ENCODE results near the gene DDX20.

Gene DDX20

DNA sequence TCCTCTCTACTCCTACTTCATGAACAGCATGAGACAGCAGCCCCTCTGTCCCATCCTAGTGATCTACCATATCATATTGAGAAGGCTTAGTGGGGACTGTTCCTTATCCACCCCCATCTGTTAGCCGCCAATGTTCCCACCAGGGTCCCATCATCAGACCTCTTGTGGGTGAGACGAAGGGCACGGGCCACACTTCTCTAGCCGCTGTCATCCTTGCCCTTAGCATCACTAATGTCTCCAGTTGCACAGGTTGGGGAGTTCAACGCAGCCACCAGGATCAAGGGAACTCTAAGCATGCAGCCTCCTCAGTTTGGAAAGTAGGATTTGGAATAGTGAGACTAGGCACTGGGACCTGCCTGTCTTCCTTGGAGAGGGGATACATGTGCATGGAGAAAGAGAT, 36.6 kb upstream of the DDX20 start:
- no peak overlapping the region for H3K4me3 ChIP-seq (ENCODE audit: low read depth, low read length, poor library complexity, severe bottlenecking)
- no peaks in the 10 kb centered on the region for H3F3A ChIP-seq (ENCODE audit: insufficient read depth, low read length)
- no peaks in the 10 kb centered on the region for H3K9me2 ChIP-seq (ENCODE audit: low read depth, low read length)
- H2AFZ ChIP-seq (ENCODE audit: low read length): no peak overlapping the region
- no peaks in the 10 kb centered on the region for H3K9me3 ChIP-seq (ENCODE audit: low read length)
- H3K79me2 ChIP-seq (ENCODE audit: insufficient read depth, low read length): no peaks in the 10 kb centered on the region
- H3K4me1 ChIP-seq (ENCODE audit: insufficient read depth, low read length, severe bottlenecking): no peaks in the 10 kb centered on the region
- no peaks in the 10 kb centered on the region; the same call in 1 of the 2 replicates for H3K27me3 ChIP-seq (ENCODE audit: insufficient read depth, low read length)
- no peak overlapping the region for H3K4me2 ChIP-seq (ENCODE audit: low read length)
- no peaks in the 10 kb centered on the region for H4K20me1 ChIP-seq (ENCODE audit: insufficient read depth, low read length)
- peaks cover 12% of the 10 kb centered on the region for H3K36me3 ChIP-seq (ENCODE audit: insufficient read depth, low read length)
- no peak overlapping the region for H3K9ac ChIP-seq (ENCODE audit: low read length)
- no peak for TF ChIP-seq EZH2 (IDR thresholded peaks at IDR 0.05; ENCODE audit: borderline replicate concordance, low read length)
- TF ChIP-seq, protein P1, sequence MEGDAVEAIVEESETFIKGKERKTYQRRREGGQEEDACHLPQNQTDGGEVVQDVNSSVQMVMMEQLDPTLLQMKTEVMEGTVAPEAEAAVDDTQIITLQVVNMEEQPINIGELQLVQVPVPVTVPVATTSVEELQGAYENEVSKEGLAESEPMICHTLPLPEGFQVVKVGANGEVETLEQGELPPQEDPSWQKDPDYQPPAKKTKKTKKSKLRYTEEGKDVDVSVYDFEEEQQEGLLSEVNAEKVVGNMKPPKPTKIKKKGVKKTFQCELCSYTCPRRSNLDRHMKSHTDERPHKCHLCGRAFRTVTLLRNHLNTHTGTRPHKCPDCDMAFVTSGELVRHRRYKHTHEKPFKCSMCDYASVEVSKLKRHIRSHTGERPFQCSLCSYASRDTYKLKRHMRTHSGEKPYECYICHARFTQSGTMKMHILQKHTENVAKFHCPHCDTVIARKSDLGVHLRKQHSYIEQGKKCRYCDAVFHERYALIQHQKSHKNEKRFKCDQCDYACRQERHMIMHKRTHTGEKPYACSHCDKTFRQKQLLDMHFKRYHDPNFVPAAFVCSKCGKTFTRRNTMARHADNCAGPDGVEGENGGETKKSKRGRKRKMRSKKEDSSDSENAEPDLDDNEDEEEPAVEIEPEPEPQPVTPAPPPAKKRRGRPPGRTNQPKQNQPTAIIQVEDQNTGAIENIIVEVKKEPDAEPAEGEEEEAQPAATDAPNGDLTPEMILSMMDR (IDR thresholded peaks at IDR 0.05; ENCODE audit: low read length): no peak
- no peak overlapping the region for H3K27ac ChIP-seq (ENCODE audit: low read depth, low read length, poor library complexity, severe bottlenecking)

DNA sequence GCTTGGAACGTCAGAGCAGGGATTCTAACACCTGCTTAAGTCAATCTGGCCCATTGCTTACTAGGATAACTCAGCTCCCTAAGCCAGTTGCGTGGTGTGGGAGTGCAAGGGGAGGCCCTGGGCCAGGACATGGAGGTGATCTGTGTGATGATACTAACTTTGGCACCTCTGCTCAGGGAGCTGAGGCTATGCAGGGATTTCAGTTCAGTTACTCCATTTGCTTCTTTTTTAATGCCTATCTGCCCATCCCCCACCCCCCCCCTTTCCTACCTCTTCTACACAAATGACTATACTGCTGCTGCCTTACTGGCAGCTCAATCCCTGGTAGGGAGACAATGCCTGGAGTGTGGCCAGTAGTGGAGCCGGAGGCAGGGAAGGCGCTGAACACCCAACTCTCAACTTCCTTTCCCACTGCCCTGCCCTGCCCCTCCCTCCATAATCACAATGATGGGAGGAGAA, 36.0 kb upstream of the DDX20 start:
- H3K27me3 ChIP-seq (ENCODE audit: insufficient read depth, low read length): no peaks in the 10 kb centered on the region; the same call in 1 of the 2 replicates
- H3K9me3 ChIP-seq (ENCODE audit: low read length): no peaks in the 10 kb centered on the region
- H3K36me3 ChIP-seq (ENCODE audit: insufficient read depth, low read length): peaks cover 12% of the 10 kb centered on the region
- H2AFZ ChIP-seq (ENCODE audit: low read length): no peak overlapping the region
- TF ChIP-seq, protein P1 (IDR thresholded peaks at IDR 0.05; ENCODE audit: low read length): no peak
- TF ChIP-seq EZH2 (IDR thresholded peaks at IDR 0.05; ENCODE audit: borderline replicate concordance, low read length): no peak
- no peak overlapping the region for H3K4me3 ChIP-seq (ENCODE audit: low read depth, low read length, poor library complexity, severe bottlenecking)
- no peak overlapping the region for H3K27ac ChIP-seq (ENCODE audit: low read depth, low read length, poor library complexity, severe bottlenecking)
- no peaks in the 10 kb centered on the region for H4K20me1 ChIP-seq (ENCODE audit: insufficient read depth, low read length)
- H3F3A ChIP-seq (ENCODE audit: insufficient read depth, low read length): no peaks in the 10 kb centered on the region
- H3K9me2 ChIP-seq (ENCODE audit: low read depth, low read length): no peaks in the 10 kb centered on the region
- H3K4me2 ChIP-seq (ENCODE audit: low read length): no peak overlapping the region
- no peak overlapping the region for H3K9ac ChIP-seq (ENCODE audit: low read length)
- no peaks in the 10 kb centered on the region for H3K79me2 ChIP-seq (ENCODE audit: insufficient read depth, low read length)
- no peaks in the 10 kb centered on the region for H3K4me1 ChIP-seq (ENCODE audit: insufficient read depth, low read length, severe bottlenecking)

DNA sequence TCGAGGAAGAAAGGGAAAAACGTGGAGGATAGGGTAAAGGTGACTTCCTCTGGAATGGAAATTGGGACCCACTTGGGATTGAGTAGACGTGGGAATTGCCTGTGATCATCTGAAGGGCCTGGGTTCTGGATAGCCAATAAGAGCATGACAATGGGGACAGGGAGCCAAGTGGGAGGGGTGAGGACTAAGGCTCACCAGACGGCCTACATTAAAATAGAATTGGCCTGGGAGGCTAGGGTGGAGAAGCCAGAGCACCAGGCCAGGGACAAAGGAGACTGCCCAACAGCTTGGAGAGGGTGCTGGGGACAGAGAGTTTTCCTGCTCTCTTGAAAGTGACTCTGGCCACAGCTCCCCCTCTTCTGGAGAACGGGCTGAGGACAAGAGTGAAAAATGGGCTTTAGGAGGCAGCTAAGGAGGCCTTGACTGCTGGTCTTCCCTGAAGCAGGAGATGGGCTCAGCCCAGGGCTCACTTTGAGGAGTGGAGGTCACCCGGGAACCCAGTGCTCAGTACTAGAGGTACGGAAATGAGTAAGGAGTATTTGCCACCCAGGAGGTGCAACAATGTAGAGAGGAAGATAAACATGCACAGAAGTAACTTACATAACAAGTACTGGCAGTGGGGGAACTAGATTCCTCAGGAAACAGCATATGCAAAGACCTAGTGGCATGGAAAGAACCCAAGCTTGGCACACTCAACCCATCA, 35.3 kb upstream of the DDX20 start:
- H3K36me3 ChIP-seq (ENCODE audit: insufficient read depth, low read length): peaks cover 12% of the 10 kb centered on the region
- TF ChIP-seq, protein P1 (IDR thresholded peaks at IDR 0.05; ENCODE audit: low read length): no peak
- TF ChIP-seq EZH2 (IDR thresholded peaks at IDR 0.05; ENCODE audit: borderline replicate concordance, low read length): no peak
- no peaks in the 10 kb centered on the region for H3F3A ChIP-seq (ENCODE audit: insufficient read depth, low read length)
- no peak overlapping the region for H3K9ac ChIP-seq (ENCODE audit: low read length)
- no peak overlapping the region for H3K27ac ChIP-seq (ENCODE audit: low read depth, low read length, poor library complexity, severe bottlenecking)
- H3K9me3 ChIP-seq (ENCODE audit: low read length): no peaks in the 10 kb centered on the region
- no peak overlapping the region for H2AFZ ChIP-seq (ENCODE audit: low read length)
- no peaks in the 10 kb centered on the region for H4K20me1 ChIP-seq (ENCODE audit: insufficient read depth, low read length)
- no peaks in the 10 kb centered on the region for H3K79me2 ChIP-seq (ENCODE audit: insufficient read depth, low read length)
- no peaks in the 10 kb centered on the region; the same call in 1 of the 2 replicates for H3K27me3 ChIP-seq (ENCODE audit: insufficient read depth, low read length)
- H3K4me2 ChIP-seq (ENCODE audit: low read length): no peak overlapping the region
- H3K4me1 ChIP-seq (ENCODE audit: insufficient read depth, low read length, severe bottlenecking): no peaks in the 10 kb centered on the region
- no peak overlapping the region for H3K4me3 ChIP-seq (ENCODE audit: low read depth, low read length, poor library complexity, severe bottlenecking)
- H3K9me2 ChIP-seq (ENCODE audit: low read depth, low read length): no peaks in the 10 kb centered on the region
